Progenitor cell of endocrine pancreas (in vitro differentiated cells): ENCODE data around the gene RTN4. TPM values are rescaled to one million over a fixed set of nuclear protein-coding genes. Genes with fewer than 3 reads are reported as not detected.

Source experiments
- DNase-seq: peaks from one replicate; pipeline ENCODE4 v3.0.0; 2021; ENCODE audit warnings: low spot score; ENCODE audit not compliant: unreplicated experiment
- H3K27ac Mint-ChIP-seq: 2 replicates; pipeline ENCODE4 v1.8.0; 2021; ENCODE audit warnings: mild to moderate bottlenecking, moderate library complexity, mixed read lengths
- H3K27me3 Mint-ChIP-seq: 2 replicates; pipeline ENCODE4 v1.8.0; 2021; ENCODE audit warnings: mixed read lengths
- H3K36me3 Mint-ChIP-seq: 2 replicates; pipeline ENCODE4 v1.8.0; 2022; ENCODE audit warnings: mixed read lengths; ENCODE audit not compliant: insufficient read depth
- H3K4me1 Mint-ChIP-seq: 2 replicates; pipeline ENCODE4 v1.8.0; 2021; ENCODE audit warnings: low read depth, mixed read lengths
- H3K4me3 Mint-ChIP-seq: 2 replicates; pipeline ENCODE4 v1.8.0; 2021; ENCODE audit warnings: low read depth, mild to moderate bottlenecking, moderate library complexity, mixed read lengths
- H3K9me3 Mint-ChIP-seq: 2 replicates; pipeline ENCODE4 v1.8.0; 2021; ENCODE audit warnings: low read depth, mixed read lengths
- CTCF ChIP-seq: fragments of 200-600 bp; sonication (generic); IDR thresholded peaks from one replicate; pipeline ENCODE4 v1.5.0; 2021; ENCODE audit warnings: antibody characterized with exemption, mild to moderate bottlenecking; ENCODE audit not compliant: unreplicated experiment
- total RNA-seq: library from RNA; stranded (reverse); gene quantifications from 2 replicates; pipeline ENCODE4 v1.2.1, GENCODE V29; 2021

The RTN4 gene
- total RNA-seq, 1 donor from 2014 or later: 246 TPM

- Mint-ChIP-seq H3K9me3 (no peaks in the 10 kb centered on the region), H3K27me3 (no peaks in the 10 kb centered on the region), H3K4me3 (no peak overlapping the region), H3K36me3 (no peaks in the 10 kb centered on the region), H3K4me1 (no peaks in the 10 kb centered on the region), H3K27ac (no peak overlapping the region)
- TF ChIP-seq CTCF: no peak
- no peak for DNase-seq
Measured at GRCh38 chr2:55062754-55063153, 12.5 kb upstream of the RTN4 start.

DNA sequence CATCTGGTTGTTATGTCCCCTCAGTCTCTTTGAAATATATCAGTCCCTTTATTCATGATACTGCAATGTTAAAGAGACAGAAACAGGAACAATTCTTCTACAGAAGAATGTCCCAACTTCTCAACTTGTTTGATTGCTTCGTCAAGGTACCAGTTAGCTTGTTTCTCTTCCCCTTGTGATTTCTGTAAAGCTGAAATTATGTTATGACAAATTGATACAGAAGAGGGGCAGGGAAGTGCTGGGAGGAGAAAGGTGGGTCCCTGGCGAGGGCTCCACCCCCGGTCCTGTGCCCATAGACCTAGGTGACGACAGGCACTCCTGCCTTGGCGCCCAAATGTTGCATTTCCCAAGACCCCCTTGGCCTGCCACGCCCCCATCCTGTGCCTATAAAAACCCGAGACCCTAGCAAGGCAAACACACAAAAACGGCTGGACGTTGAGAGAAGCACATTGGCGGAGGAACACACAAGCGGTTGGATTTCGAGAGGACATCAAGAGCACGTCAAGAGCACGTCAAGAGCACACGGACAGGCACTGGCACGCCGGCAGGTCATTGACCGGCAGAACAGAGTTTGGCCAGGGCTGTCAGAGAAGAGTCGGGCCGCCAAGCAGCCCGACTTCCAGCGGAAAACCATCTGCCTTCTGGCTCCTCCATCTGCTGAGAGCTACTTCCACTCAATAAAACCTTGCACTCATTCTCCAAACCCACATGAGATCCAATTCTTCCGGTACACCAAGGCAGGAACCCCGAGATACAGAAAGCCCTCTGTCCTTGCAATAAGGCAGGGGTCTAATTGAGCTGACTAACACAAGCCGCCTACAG lies 11.5 kb upstream of the RTN4 start:
- TF ChIP-seq CTCF: no peak

GRCh38 chr2:55059793-55060192 lies 9.5 kb upstream of the RTN4 start:
- no peaks in the 10 kb centered on the region for H3K27me3 Mint-ChIP-seq
- no peak for DNase-seq
- no peak overlapping the region for H3K27ac Mint-ChIP-seq
- no peak overlapping the region for H3K4me3 Mint-ChIP-seq
- H3K36me3 Mint-ChIP-seq: no peaks in the 10 kb centered on the region
- TF ChIP-seq CTCF: no peak
- no peaks in the 10 kb centered on the region for H3K4me1 Mint-ChIP-seq
- H3K9me3 Mint-ChIP-seq: no peaks in the 10 kb centered on the region

More for the DNA sequence above, 11.5 kb upstream of the RTN4 start:
- no peak for DNase-seq
- Mint-ChIP-seq H3K9me3 (no peaks in the 10 kb centered on the region), H3K36me3 (no peaks in the 10 kb centered on the region), H3K4me3 (no peak overlapping the region), H3K27me3 (no peaks in the 10 kb centered on the region), H3K4me1 (no peaks in the 10 kb centered on the region), H3K27ac (no peak overlapping the region)

GRCh38 chr2:55057474-55057873 lies 7.2 kb upstream of the RTN4 start:
- H3K36me3 Mint-ChIP-seq: no peaks in the 10 kb centered on the region
- H3K4me3 Mint-ChIP-seq: no peak overlapping the region
- H3K4me1 Mint-ChIP-seq: no peaks in the 10 kb centered on the region
- no peaks in the 10 kb centered on the region for H3K27me3 Mint-ChIP-seq
- H3K9me3 Mint-ChIP-seq: no peaks in the 10 kb centered on the region
- DNase-seq: no peak
- H3K27ac Mint-ChIP-seq: no peak overlapping the region
- TF ChIP-seq CTCF: no peak

- Mint-ChIP-seq H3K27ac (no peak overlapping the region), H3K27me3 (no peaks in the 10 kb centered on the region), H3K4me3 (no peak overlapping the region), H3K9me3 (no peaks in the 10 kb centered on the region), H3K36me3 (no peaks in the 10 kb centered on the region), H3K4me1 (peaks cover 9% of the 10 kb centered on the region)
- TF ChIP-seq CTCF: no peak
- DNase-seq: no peak
Measured at GRCh38 chr2:55056024-55056521, 5.8 kb upstream of the RTN4 start.
